Gastroesophageal sphincter (tissue), 4 donors: ENCODE data around the gene RPS3A. TPM values are rescaled to one million over a fixed set of nuclear protein-coding genes. Genes with fewer than 3 reads are reported as not detected.

Experiments used
- ATAC-seq: fragments of 150-250 bp; one replicate; pipeline ENCODE4 v1.9.1; 2016; ENCODE audit warnings: mild to moderate bottlenecking, moderate library complexity
- H3K27ac ChIP-seq, 4 donors: fragments of 200-600 bp; sonication (generic) in 3 of 4; 1 replicate in 3 of 4; 2 replicates in 1 of 4; pipeline ENCODE4 v1.5.1; 2016 to 2019
- H3K27me3 ChIP-seq: fragments of 200-600 bp; sonication (generic); one replicate; pipeline ENCODE4 v1.5.1; 2019
- H3K36me3 ChIP-seq, 2 donors: fragments of 200-600 bp; sonication (generic); one replicate each; pipeline ENCODE4 v1.5.1; 2019; ENCODE audit warnings: control low read depth in 1 of 2
- H3K4me1 ChIP-seq, 3 donors: fragments of 200-600 bp; sonication (generic); 1 replicate in 2 of 3; 2 replicates in 1 of 3; pipeline ENCODE4 v1.5.1; 2016 to 2019; ENCODE audit warnings: control low read depth in 2 of 3
- H3K4me3 ChIP-seq, 2 donors: fragments of 200-600 bp; sonication (generic); one replicate each; pipeline ENCODE4 v1.5.1; 2019; ENCODE audit warnings: mild to moderate bottlenecking in 1 of 2, moderate library complexity in 1 of 2
- H3K9me3 ChIP-seq, 3 donors: fragments of 200-600 bp; sonication (generic); one replicate each; pipeline ENCODE4 v1.5.1; 2017 to 2019; ENCODE audit warnings: control low read depth in 2 of 3
- EP300 ChIP-seq: sonication (generic); formaldehyde crosslinking; IDR thresholded peaks from one replicate; pipeline ENCODE4 v1.6.1; 2017; ENCODE audit warnings: antibody characterized with exemption, mild to moderate bottlenecking
- POLR2A ChIP-seq, 2 donors: fragments of 450-650 bp; IDR thresholded peaks; one replicate each; pipeline ENCODE4 v1.6.1; 2017; ENCODE audit warnings: antibody characterized with exemption in 2 of 2, mild to moderate bottlenecking in 2 of 2, moderate library complexity in 1 of 2
- POLR2AphosphoS5 ChIP-seq: sonication (generic); formaldehyde crosslinking; IDR thresholded peaks from one replicate; pipeline ENCODE4 v1.6.1; 2017; ENCODE audit warnings: antibody characterized with exemption
- WGBS, 2 donors: methylation state at CpG; one replicate each; pipeline ENCODE4 v1.1.5; 2018; ENCODE audit warnings: low coverage in 1 of 2; 5-methylcytosine and 5-hydroxymethylcytosine counted together
- small RNA-seq, 4 donors: library from RNA; depleted of rRNA; stranded (forward); fragments of <200 nt; gene quantifications; one replicate each; pipeline ENCODE3, GENCODE V24; 2016
- total RNA-seq, 4 donors: library from RNA; depleted of rRNA; stranded (reverse); fragments of >200 nt; gene quantifications; one replicate each; pipeline ENCODE4 v1.1.0, GENCODE V29; 2016
- TF ChIP-seq, protein P1 (sequence below), 4 experiments: fragments of 200-600 bp in 2 of 4; fragments of 450-650 bp in 2 of 4; sonication (generic) in 1 of 4; IDR thresholded peaks; one replicate each; pipeline ENCODE4 v1.5.1; 2017 to 2019; ENCODE audit warnings: antibody characterized with exemption in 4 of 4, mild to moderate bottlenecking in 2 of 4, moderate library complexity in 2 of 4

RPS3A gene
- total RNA-seq, 4 donors from 2014 or later = 1,326 to 4,329 (median 3,079) TPM

GRCh38 chr4:151150821-151151580 lies 51.6 kb downstream of the RPS3A start:
- Histone ChIP-seq H3K36me3 (peaks cover 0 to 50% of the 10 kb centered on the region in 2 donors), H3K4me3 (no peak overlapping the region), H3K27ac (no peak overlapping the region), H3K9me3 (no peaks in the 10 kb centered on the region), H3K27me3 (no peaks in the 10 kb centered on the region), H3K4me1 (peaks cover 0 to 13% (median 0%) of the 10 kb centered on the region in 3 donors)
- 87 to 95% methylated on average over 7 to 9 of the region's 9 CpGs for WGBS, 2 donors
- TF ChIP-seq POLR2AphosphoS5 (no peak), EP300 (no peak), POLR2A (IDR thresholded peaks at IDR 0.05) (no peak)
- TF ChIP-seq, protein P1, sequence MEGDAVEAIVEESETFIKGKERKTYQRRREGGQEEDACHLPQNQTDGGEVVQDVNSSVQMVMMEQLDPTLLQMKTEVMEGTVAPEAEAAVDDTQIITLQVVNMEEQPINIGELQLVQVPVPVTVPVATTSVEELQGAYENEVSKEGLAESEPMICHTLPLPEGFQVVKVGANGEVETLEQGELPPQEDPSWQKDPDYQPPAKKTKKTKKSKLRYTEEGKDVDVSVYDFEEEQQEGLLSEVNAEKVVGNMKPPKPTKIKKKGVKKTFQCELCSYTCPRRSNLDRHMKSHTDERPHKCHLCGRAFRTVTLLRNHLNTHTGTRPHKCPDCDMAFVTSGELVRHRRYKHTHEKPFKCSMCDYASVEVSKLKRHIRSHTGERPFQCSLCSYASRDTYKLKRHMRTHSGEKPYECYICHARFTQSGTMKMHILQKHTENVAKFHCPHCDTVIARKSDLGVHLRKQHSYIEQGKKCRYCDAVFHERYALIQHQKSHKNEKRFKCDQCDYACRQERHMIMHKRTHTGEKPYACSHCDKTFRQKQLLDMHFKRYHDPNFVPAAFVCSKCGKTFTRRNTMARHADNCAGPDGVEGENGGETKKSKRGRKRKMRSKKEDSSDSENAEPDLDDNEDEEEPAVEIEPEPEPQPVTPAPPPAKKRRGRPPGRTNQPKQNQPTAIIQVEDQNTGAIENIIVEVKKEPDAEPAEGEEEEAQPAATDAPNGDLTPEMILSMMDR (IDR thresholded peaks at IDR 0.05) = no peak
- ATAC-seq = no peak

DNA sequence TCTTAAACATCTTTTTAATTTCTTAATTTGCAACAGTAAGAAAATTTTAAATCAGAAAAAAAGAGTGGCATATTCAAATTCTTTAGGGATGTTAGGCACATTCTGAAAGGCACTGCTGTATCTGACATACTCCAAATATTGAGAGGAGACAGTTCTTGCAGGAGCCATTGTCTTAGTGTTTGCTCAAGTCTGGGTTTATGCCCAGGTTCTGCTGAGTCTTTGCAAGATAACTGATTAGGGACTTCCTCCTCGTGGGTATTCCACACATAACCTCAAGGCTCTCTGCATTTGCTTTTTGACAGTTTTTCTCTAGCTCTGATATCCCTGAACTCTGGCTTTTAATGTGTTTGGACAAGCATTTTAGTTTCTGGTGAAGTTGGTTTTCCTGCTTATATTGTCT lies 52.6 kb downstream of the RPS3A start:
- Histone ChIP-seq H3K4me1 (peaks cover 0 to 13% (median 0%) of the 10 kb centered on the region in 3 donors), H3K4me3 (no peak overlapping the region), H3K27ac (no peak overlapping the region), H3K9me3 (no peaks in the 10 kb centered on the region), H3K36me3 (peaks cover 0 to 43% of the 10 kb centered on the region in 2 donors), H3K27me3 (no peaks in the 10 kb centered on the region)
- WGBS, 2 donors = 0 to 17% methylated on average over 1 of the region's 1 CpG
- ATAC-seq = no peak
- no peak for TF ChIP-seq EP300

- TF ChIP-seq, protein P1 (IDR thresholded peaks at IDR 0.05) = no peak
- TF ChIP-seq POLR2A (IDR thresholded peaks at IDR 0.05) (no peak), POLR2AphosphoS5 (no peak), EP300 (no peak)
Measured at GRCh38 chr4:151153585-151153984, 54.2 kb downstream of the RPS3A start.

More at GRCh38 chr4:151153585-151153984, 54.2 kb downstream of the RPS3A start:
- 61 to 62% methylated on average over 2 of the region's 2 CpGs for WGBS, 2 donors
- Histone ChIP-seq H3K36me3 (peaks cover 0 to 41% of the 10 kb centered on the region in 2 donors), H3K27me3 (no peaks in the 10 kb centered on the region), H3K9me3 (no peaks in the 10 kb centered on the region), H3K4me3 (no peak overlapping the region), H3K27ac (peak overlapping the region in 1 of 4 donors; percentile 20), H3K4me1 (peaks cover 0 to 13% (median 0%) of the 10 kb centered on the region in 3 donors)
- ATAC-seq = no peak

Small RNA genes within 50 kb of the gene (small RNA-seq; reads per million reads assigned to genes)
- 0 reads per million in 4 donors for gene SNORD73A
- gene SNORD73B = 0 to 0.99 (median 0.38) reads per million in 4 donors

Other genes starting within 250 kb of the RPS3A start
- gene LRBA, start 84.3 kb upstream of the RPS3A start, total RNA-seq = 10 to 100 TPM; 18.4 to 35.0 (median 23.2) TPM
- not detected for gene PRSS48, start 177.5 kb downstream of the RPS3A start, total RNA-seq
- gene SH3D19, start 226.0 kb downstream of the RPS3A start, total RNA-seq = 100 to 1,000 TPM; 117 to 200 (median 168) TPM